HepG2 (cell line): Measurements from ENCODE around the gene JMJD6. TPM values are rescaled to one million over a fixed set of nuclear protein-coding genes. Genes with fewer than 3 reads are reported as not detected.

ENCODE experiments used
- IKZF4 ChIP-seq: sonication (generic); formaldehyde crosslinking; IDR thresholded peaks from 2 replicates; pipeline ENCODE4 v1.5.1; 2020; ENCODE audit warnings: borderline replicate concordance, mild to moderate bottlenecking, low read depth, missing genetic modification reagents; ENCODE audit errors: not compliant biosample characterization
- NR0B2 ChIP-seq: sonication (generic); formaldehyde crosslinking; IDR thresholded peaks from 2 replicates; pipeline ENCODE4 v1.4.0; 2020; ENCODE audit warnings: mild to moderate bottlenecking, missing genetic modification reagents
- SKI ChIP-seq: fragments of 450-650 bp; IDR thresholded peaks from one replicate; pipeline ENCODE4 v1.6.1; 2018; ENCODE audit warnings: mild to moderate bottlenecking; ENCODE audit not compliant: partially characterized antibody
- TBL1XR1 ChIP-seq: fragments of 150-350 bp; IDR thresholded peaks from 2 replicates; pipeline ENCODE4 v1.6.1; 2014; ENCODE audit warnings: borderline replicate concordance, low read length; ENCODE audit not compliant: partially characterized antibody
- USF2 ChIP-seq, 2 experiments: sonication (generic) in 1 of 2; formaldehyde crosslinking in 1 of 2; IDR thresholded peaks; 2 replicates each; pipeline versions ENCODE4 v1.5.1 to v1.6.1; 2011 to 2020; ENCODE audit warnings: borderline replicate concordance in 1 of 2, low read depth in 1 of 2, low read length in 1 of 2, mild to moderate bottlenecking in 1 of 2, missing genetic modification reagents in 1 of 2, moderate library complexity in 1 of 2
- ZNF138 ChIP-seq: sonication (generic); formaldehyde crosslinking; IDR thresholded peaks from 2 replicates; pipeline ENCODE4 v1.5.0; 2020; ENCODE audit warnings: mild to moderate bottlenecking, low read depth, missing genetic modification reagents
- ZNF280B ChIP-seq: sonication (generic); formaldehyde crosslinking; IDR thresholded peaks from 2 replicates; pipeline ENCODE4 v1.5.0; 2020; ENCODE audit warnings: missing genetic modification reagents, mild to moderate bottlenecking, borderline replicate concordance
- polyA plus RNA-seq, 8 experiments: library from polyadenylated mRNA; depleted of rRNA in 3 of 8; stranded (reverse) in 7 of 8; unstranded in 1 of 8; fragments of >200 nt; fragmentation: Illumina TruSeq in 4 of 8; extraction: Trizol in 4 of 8; gene quantifications; 2 replicates each; pipeline versions ENCODE4 v1.2.1 to v1.2.3, GENCODE V29; 2011 to 2016; ENCODE audit warnings: low read depth in 4 of 8, missing spikeins in 1 of 8, mixed read lengths in 1 of 8; ENCODE audit not compliant: insufficient read depth in 1 of 8
- total RNA-seq, 5 experiments: library from RNA; depleted of rRNA; stranded (reverse); fragments of >200 nt; fragmentation: Illumina TruSeq; extraction: Trizol; gene quantifications; 2 replicates each; pipeline ENCODE4 v1.2.3, GENCODE V29; 2016; ENCODE audit warnings: low read depth in 1 of 5
- TF ChIP-seq, protein P1 (sequence below): sonication (generic); formaldehyde crosslinking; IDR thresholded peaks from 2 replicates; pipeline ENCODE4 v1.4.0; 2020; ENCODE audit warnings: missing genetic modification reagents

Gene JMJD6
- total and polyA plus RNA-seq, 2 of the 13 experiments (the other 11 are each of a cell fraction or from before 2014, with no cell fraction given) = 33.6 to 41.0 TPM

- TF ChIP-seq NR0B2 (CRISPR knock-in tag) (no peak), TBL1XR1 (no peak), SKI (no peak), IKZF4 (CRISPR knock-in tag) (peak; percentile 65), ZNF280B (CRISPR knock-in tag) (no peak), ZNF138 (CRISPR knock-in tag) (no peak), USF2 (IDR thresholded peaks at IDR 0.05; ENCODE audit: low read depth, low read length) (no peak), USF2 (CRISPR knock-in tag; IDR thresholded peaks at IDR 0.05; ENCODE audit: borderline replicate concordance) (no peak)
- TF ChIP-seq, protein P1, sequence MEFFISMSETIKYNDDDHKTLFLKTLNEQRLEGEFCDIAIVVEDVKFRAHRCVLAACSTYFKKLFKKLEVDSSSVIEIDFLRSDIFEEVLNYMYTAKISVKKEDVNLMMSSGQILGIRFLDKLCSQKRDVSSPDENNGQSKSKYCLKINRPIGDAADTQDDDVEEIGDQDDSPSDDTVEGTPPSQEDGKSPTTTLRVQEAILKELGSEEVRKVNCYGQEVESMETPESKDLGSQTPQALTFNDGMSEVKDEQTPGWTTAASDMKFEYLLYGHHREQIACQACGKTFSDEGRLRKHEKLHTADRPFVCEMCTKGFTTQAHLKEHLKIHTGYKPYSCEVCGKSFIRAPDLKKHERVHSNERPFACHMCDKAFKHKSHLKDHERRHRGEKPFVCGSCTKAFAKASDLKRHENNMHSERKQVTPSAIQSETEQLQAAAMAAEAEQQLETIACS (CRISPR knock-in tag) = no peak
These were observed 11.4 kb downstream of the JMJD6 start (continued) for GRCh38 chr17:76714822-76715495.
